ENCODE results near the gene LYSMD1. TPM values are rescaled to one million over a fixed set of nuclear protein-coding genes. Genes with fewer than 3 reads are reported as not detected.

The LYSMD1 gene
- total and polyA plus RNA-seq, 2 of the 4 experiments (the other 2 are of a cell fraction), result 5.9 to 10.4 TPM

DNA sequence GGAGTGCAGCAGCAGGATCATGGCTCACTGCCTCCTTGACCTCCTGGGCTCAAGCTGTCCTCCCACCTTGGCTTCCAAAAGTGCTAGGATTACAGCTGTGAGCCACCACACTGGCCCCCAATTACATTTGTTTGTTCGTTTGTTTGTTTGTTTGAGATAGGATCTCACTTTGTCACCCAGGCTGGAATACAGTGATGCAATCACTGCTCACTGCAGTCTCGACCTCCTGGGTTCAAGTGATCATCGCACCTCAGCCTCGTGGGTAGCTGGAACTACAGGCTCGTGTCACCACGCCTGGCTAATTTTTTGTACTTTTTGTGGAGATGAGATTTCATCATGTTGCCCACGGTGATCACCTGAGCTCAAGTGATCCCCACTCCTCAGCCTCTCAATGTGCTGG is 26.3 kb upstream of the LYSMD1 start:
- Histone ChIP-seq H3K4me1 (ENCODE audit: control insufficient read depth, insufficient read depth, low read length) (no peaks in the 10 kb centered on the region; the same call in 1 of the 2 replicates), H4K8ac (ENCODE audit: low read depth in 2 of 2, low read length in 2 of 2) (no peak overlapping the region), H2AK9ac (replicated peaks; ENCODE audit: low read depth, low read length, poor library complexity) (no peak overlapping the region), H3K4ac (ENCODE audit: low read depth, low read length) (no peak overlapping the region), H3K27ac (ENCODE audit: insufficient read depth, low read length) (no peak overlapping the region), H4K91ac (ENCODE audit: insufficient read depth, low read depth, low read length) (no peak overlapping the region), H3K4me2 (ENCODE audit: low read depth, low read length) (no peak overlapping the region), H3K36me3 (ENCODE audit: control insufficient read depth, insufficient read depth, low read length) (no peaks in the 10 kb centered on the region), H3K18ac (ENCODE audit: low read depth, low read length) (no peak overlapping the region), H3K9ac (ENCODE audit: low read depth, low read length) (no peak overlapping the region), H2BK15ac (ENCODE audit: low read depth, low read length) (no peak overlapping the region), H2BK120ac (ENCODE audit: low read depth, low read length) (no peak overlapping the region), H3K23ac (ENCODE audit: low read depth, low read length) (no peak overlapping the region), H3K56ac (ENCODE audit: extremely low read depth, insufficient read depth, low read length) (no peak overlapping the region), H3K9me1 (ENCODE audit: insufficient read depth, low read length) (peaks cover 8% of the 10 kb centered on the region; the same call in 1 of the 2 replicates), H4K5ac (ENCODE audit: low read depth, low read length) (no peak overlapping the region), H2BK5ac (ENCODE audit: low read depth, low read length, poor library complexity, severe bottlenecking) (no peak overlapping the region), H3K9me3 (ENCODE audit: control insufficient read depth, insufficient read depth, low read length) (no peaks in the 10 kb centered on the region), H2AFZ (replicated peaks; ENCODE audit: low read length, poor library complexity) (no peak overlapping the region), H3K27me3 (ENCODE audit: control insufficient read depth, insufficient read depth, low read length) (no peaks in the 10 kb centered on the region), H3K14ac (replicated peaks; ENCODE audit: low read depth, low read length) (no peak overlapping the region), H4K20me1 (ENCODE audit: insufficient read depth, low read length) (no peaks in the 10 kb centered on the region), H3K79me1 (ENCODE audit: low read depth in 1 of 2, low read length in 2 of 2) (peaks cover 12 to 29% of the 10 kb centered on the region in 2 experiments), H2AK5ac (ENCODE audit: low read depth, low read length) (no peak overlapping the region), H3K4me3 (ENCODE audit: insufficient read depth, low read depth, low read length) (no peak overlapping the region), H2BK20ac (ENCODE audit: low read depth, low read length) (no peak overlapping the region)
- CTCF ChIA-PET, result no interaction called here
- BruUV-seq (replicated peaks), result no TSS peak
- no peak for DNase-seq
- intact Hi-C loops (cut with micrococcal nuclease), result no loop called here
- ATAC-seq (ENCODE audit: low read depth), result no peak
- TF ChIP-seq CEBPB (IDR thresholded peaks at IDR 0.05; ENCODE audit: low read depth, low read length) (peak; percentile 32; the same call in 1 of the 2 replicates), BHLHE40 (IDR thresholded peaks at IDR 0.05; ENCODE audit: low read depth, low read length) (no peak)
- dilution Hi-C loops (cut with HindIII; ENCODE audit: low sequenced_read_pairs, unreplicated experiment), result no loop called here
- WGBS, 2 experiments (ENCODE audit: extremely low coverage in 2 of 2, insufficient read length in 1 of 2), result no CpG with 5 or more reads among the region's 7 CpGs
- POLR2A ChIA-PET (ENCODE audit: unreplicated experiment), result no interaction called here
- in situ Hi-C loops (cut with MboI; ENCODE audit: low sequenced_read_pairs), result loop anchor here (10.0 kb wide), 1 partner anchor 213 kb away; no protein-coding TSS in a partner anchor

All from IMR-90 (cell line).